PC-3 (cell line): Measurements from ENCODE around the gene AKAP6. TPM values are rescaled to one million over a fixed set of nuclear protein-coding genes. Genes with fewer than 3 reads are reported as not detected.
A peak's percentile ranks its signal among the peaks of the same experiment; 100 is the strongest.

ENCODE experiments used
- ATAC-seq: fragments of 200-7000 bp; cut with Tn5 transposase; 2 replicates; pipeline ENCODE4 v1.9.1; 2020; ENCODE audit warnings: mild to moderate bottlenecking, moderate library complexity
- BruUV-seq: library from RNA; stranded (reverse); fragments of 400-500 nt; replicated peaks from 2 replicates; lab custom pipeline; 2021; lab: Mats Ljungman, UMichigan
- CTCF ChIA-PET: fragments of 300-600 bp; sonication (Branson Sonifier 250); formaldehyde crosslinking; loops from one replicate; lab custom pipeline; 2022; ENCODE audit warnings: antibody characterized with exemption; lab: Charles Lee
- POLR2A ChIA-PET: fragments of 300-600 bp; sonication (Branson Sonifier 250); formaldehyde crosslinking; loops from one replicate; lab custom pipeline; 2022; ENCODE audit warnings: antibody characterized with exemption; ENCODE audit not compliant: unreplicated experiment; lab: Charles Lee
- DNase-seq: peaks from one replicate; pipeline ENCODE4 v3.0.0-alpha.2; 2015
- H2AFZ ChIP-seq: fragments of 300-600 bp; sonication (generic); 2 replicates; pipeline ENCODE4 v1.6.0; 2016; ENCODE audit warnings: antibody characterized with exemption, low read length
- H3F3A ChIP-seq: fragments of 300-600 bp; sonication (generic); one replicate; pipeline ENCODE4 v1.6.0; 2017; ENCODE audit warnings: antibody characterized with exemption, low read length, control low read depth, mild to moderate bottlenecking; ENCODE audit not compliant: unreplicated experiment
- H3K27ac ChIP-seq: fragments of 300-600 bp; sonication (generic); 2 replicates; pipeline ENCODE4 v1.5.1; 2016; ENCODE audit warnings: mild to moderate bottlenecking, low read length
- H3K27me3 ChIP-seq: fragments of 300-600 bp; sonication (generic); 2 replicates; pipeline ENCODE4 v1.6.1; 2016; ENCODE audit warnings: low read length, mixed read lengths
- H3K36me3 ChIP-seq: fragments of 300-600 bp; sonication (generic); 2 replicates; pipeline ENCODE4 v1.6.1; 2016; ENCODE audit warnings: low read depth, mixed run types, low read length, mixed read lengths
- H3K4me1 ChIP-seq: fragments of 300-600 bp; sonication (generic); 2 replicates; pipeline ENCODE4 v1.5.1; 2016; ENCODE audit warnings: low read length; ENCODE audit not compliant: insufficient read depth
- H3K4me2 ChIP-seq: fragments of 300-600 bp; sonication (generic); 2 replicates; pipeline ENCODE4 v1.6.0; 2016; ENCODE audit warnings: low read length
- H3K4me3 ChIP-seq: fragments of 300-600 bp; sonication (generic); 2 replicates; pipeline ENCODE4 v1.5.1; 2016; ENCODE audit warnings: mild to moderate bottlenecking, low read length, mixed read lengths
- H3K79me2 ChIP-seq: fragments of 300-600 bp; sonication (generic); 2 replicates; pipeline ENCODE4 v1.6.1; 2017; ENCODE audit warnings: low read length, mixed read lengths
- H3K9ac ChIP-seq: fragments of 300-600 bp; sonication (generic); 2 replicates; pipeline ENCODE4 v1.6.0; 2016; ENCODE audit warnings: mild to moderate bottlenecking, low read length
- H3K9me2 ChIP-seq: fragments of 300-600 bp; sonication (generic); replicated peaks from 2 replicates; pipeline ENCODE4 v1.6.1; 2016; ENCODE audit warnings: mixed run types, low read length, mixed read lengths
- H3K9me3 ChIP-seq: fragments of 300-600 bp; sonication (generic); 2 replicates; pipeline ENCODE4 v1.6.1; 2016; ENCODE audit warnings: low read length, mixed read lengths
- H4K20me1 ChIP-seq: fragments of 300-600 bp; sonication (generic); 2 replicates; pipeline ENCODE4 v1.6.1; 2016; ENCODE audit warnings: low read length, mixed read lengths
- EZH2 ChIP-seq: fragments of 300-600 bp; sonication (generic); IDR thresholded peaks from one replicate; pipeline ENCODE4 v1.6.1; 2017; ENCODE audit warnings: antibody characterized with exemption, mild to moderate bottlenecking, low read length; ENCODE audit not compliant: unreplicated experiment
- EZH2phosphoT487 ChIP-seq: fragments of 300-600 bp; sonication (generic); IDR thresholded peaks from 2 replicates; pipeline ENCODE4 v1.6.1; 2018; ENCODE audit warnings: mild to moderate bottlenecking, antibody characterized with exemption, low read length, borderline replicate concordance
- intact Hi-C: fragments of 100-400 bp; cut with micrococcal nuclease; formaldehyde crosslinking; loops from 2 replicates; pipeline ENCODE4 v1.9.0; 2023
- total RNA-seq: library from RNA; depleted of rRNA; stranded (reverse); fragments of >200 nt; gene quantifications from 2 replicates; pipeline ENCODE4 v1.2.3, GENCODE V29; 2014
- TF ChIP-seq, protein P1 (sequence below): fragments of 300-600 bp; sonication (generic); conservative IDR thresholded peaks from 2 replicates; pipeline ENCODE4 v1.5.1; 2017; ENCODE audit warnings: antibody characterized with exemption, low read depth, mild to moderate bottlenecking, low read length

AKAP6 gene
- total RNA-seq, 1 experiment from 2014 or later = 1.5 TPM

DNA sequence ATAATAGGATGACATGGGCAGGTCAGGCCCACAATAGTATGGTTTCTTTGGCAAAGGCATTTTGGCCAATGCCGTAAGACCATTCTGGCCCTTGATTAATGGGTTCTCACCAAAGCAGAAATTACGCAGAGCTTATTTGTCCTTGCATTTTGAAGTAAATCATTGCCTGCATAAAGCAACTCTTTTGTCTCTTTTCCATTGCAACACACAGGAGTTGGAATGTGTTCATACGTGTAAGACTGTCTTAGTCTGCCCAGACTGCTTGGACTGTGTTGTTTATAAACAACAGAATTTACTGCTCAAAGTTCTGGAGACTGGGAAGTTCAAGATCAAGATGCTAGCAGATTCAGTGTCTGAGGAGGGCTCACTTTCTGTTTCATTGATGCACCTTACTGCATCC is 506.8 kb downstream of the AKAP6 start:
- no TSS peak for BruUV-seq
- H3K27ac ChIP-seq = no peak overlapping the region
- no peak for ATAC-seq

DNA sequence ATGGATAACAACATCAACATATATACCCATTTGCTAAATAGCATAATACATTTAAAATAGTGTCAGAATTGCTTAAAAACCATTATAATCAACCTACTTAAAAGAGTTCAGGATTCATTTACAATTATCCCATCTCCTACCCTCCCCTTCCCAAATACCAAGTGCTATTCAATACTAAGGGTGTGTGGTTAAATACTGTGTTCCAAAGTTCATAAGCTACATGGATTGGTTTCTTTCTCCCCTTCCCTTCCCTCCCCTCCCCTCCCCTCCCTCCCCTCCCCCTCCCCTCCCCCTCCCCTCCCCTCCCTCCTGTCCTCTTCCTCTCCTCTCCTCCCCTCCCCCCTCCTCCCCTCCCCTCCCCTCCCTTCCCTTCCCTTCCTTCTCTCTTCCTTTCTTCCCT is 512.6 kb downstream of the AKAP6 start:
- H3K9ac ChIP-seq = no peak overlapping the region
- no peaks in the 10 kb centered on the region for H3K79me2 ChIP-seq
- H3K9me3 ChIP-seq = no peaks in the 10 kb centered on the region
- no peak for DNase-seq
- no peaks in the 10 kb centered on the region for H3K27me3 ChIP-seq
- H3K4me3 ChIP-seq = no peak overlapping the region
- ChIA-PET CTCF (no interaction called here), POLR2A (no interaction called here)
- no peak overlapping the region for H3K4me2 ChIP-seq
- no peak for ATAC-seq
- no peaks in the 10 kb centered on the region for H3K36me3 ChIP-seq
- TF ChIP-seq EZH2 (no peak), EZH2phosphoT487 (no peak)
- TF ChIP-seq, protein P1, sequence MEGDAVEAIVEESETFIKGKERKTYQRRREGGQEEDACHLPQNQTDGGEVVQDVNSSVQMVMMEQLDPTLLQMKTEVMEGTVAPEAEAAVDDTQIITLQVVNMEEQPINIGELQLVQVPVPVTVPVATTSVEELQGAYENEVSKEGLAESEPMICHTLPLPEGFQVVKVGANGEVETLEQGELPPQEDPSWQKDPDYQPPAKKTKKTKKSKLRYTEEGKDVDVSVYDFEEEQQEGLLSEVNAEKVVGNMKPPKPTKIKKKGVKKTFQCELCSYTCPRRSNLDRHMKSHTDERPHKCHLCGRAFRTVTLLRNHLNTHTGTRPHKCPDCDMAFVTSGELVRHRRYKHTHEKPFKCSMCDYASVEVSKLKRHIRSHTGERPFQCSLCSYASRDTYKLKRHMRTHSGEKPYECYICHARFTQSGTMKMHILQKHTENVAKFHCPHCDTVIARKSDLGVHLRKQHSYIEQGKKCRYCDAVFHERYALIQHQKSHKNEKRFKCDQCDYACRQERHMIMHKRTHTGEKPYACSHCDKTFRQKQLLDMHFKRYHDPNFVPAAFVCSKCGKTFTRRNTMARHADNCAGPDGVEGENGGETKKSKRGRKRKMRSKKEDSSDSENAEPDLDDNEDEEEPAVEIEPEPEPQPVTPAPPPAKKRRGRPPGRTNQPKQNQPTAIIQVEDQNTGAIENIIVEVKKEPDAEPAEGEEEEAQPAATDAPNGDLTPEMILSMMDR = no peak
- peaks cover 11% of the 10 kb centered on the region for H3K4me1 ChIP-seq
- H3K27ac ChIP-seq = no peak overlapping the region
- intact Hi-C loops = no loop called here
- H3K9me2 ChIP-seq = 0 out of 2 replicates have a peak, but pooled peaks cover 5% of the 10 kb centered on the region
- H4K20me1 ChIP-seq = no peaks in the 10 kb centered on the region
- H2AFZ ChIP-seq = no peak overlapping the region
- no TSS peak for BruUV-seq
- H3F3A ChIP-seq = peaks cover 3% of the 10 kb centered on the region

More for the DNA sequence above, 506.8 kb downstream of the AKAP6 start:
- TF ChIP-seq, protein P1 = no peak
- TF ChIP-seq EZH2 (no peak), EZH2phosphoT487 (no peak)
- no peak overlapping the region for H3K4me3 ChIP-seq
- H3K9me3 ChIP-seq = no peaks in the 10 kb centered on the region
- POLR2A ChIA-PET = no interaction called here
- DNase-seq = no peak
- H3F3A ChIP-seq = no peaks in the 10 kb centered on the region
- H2AFZ ChIP-seq = no peak overlapping the region
- H3K4me2 ChIP-seq = no peak overlapping the region
- H4K20me1 ChIP-seq = no peaks in the 10 kb centered on the region
- no peaks in the 10 kb centered on the region for H3K27me3 ChIP-seq
- no peaks in the 10 kb centered on the region for H3K9me2 ChIP-seq
- intact Hi-C loops = no loop called here
- no peaks in the 10 kb centered on the region for H3K79me2 ChIP-seq
- H3K9ac ChIP-seq = no peak overlapping the region
- CTCF ChIA-PET = no interaction called here
- no peaks in the 10 kb centered on the region for H3K36me3 ChIP-seq
- H3K4me1 ChIP-seq = no peaks in the 10 kb centered on the region

DNA sequence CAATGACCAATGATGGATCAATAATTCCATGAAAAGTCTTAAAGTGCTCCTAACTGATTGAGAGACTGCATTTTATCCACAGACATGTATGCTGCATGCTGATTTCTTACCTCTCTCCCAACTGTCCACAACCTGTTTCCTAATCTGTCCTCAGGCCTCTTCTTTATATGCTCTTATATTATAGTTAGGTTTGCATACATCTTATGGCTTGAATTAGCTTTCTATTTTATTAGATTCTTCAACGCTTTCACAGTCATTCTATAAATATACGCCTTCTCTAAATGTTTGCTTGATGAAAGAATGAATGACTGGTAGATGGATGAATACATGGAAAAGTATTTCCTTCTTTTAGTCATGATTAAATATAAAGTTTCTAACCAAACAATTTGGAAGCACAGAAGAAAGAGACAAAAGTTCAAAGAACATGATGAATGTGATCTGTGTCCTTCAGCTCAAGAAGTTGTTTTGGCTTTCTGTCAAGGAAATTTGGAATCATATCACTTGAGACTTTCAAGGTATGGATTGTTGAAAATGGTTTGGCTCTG is 517.8 kb downstream of the AKAP6 start:
- TF ChIP-seq EZH2 (no peak), EZH2phosphoT487 (no peak)
- TF ChIP-seq, protein P1 = no peak
- Histone ChIP-seq H3K9me2 (0 out of 2 replicates have a peak, but pooled peaks cover 5% of the 10 kb centered on the region), H3K9me3 (no peaks in the 10 kb centered on the region), H3K4me3 (no peak overlapping the region), H3K4me2 (peak overlapping the region; percentile 49), H3K4me1 (peaks cover 22% of the 10 kb centered on the region), H3K27me3 (no peaks in the 10 kb centered on the region), H2AFZ (no peak overlapping the region), H3K9ac (no peak overlapping the region), H4K20me1 (no peaks in the 10 kb centered on the region), H3K36me3 (no peaks in the 10 kb centered on the region), H3K79me2 (no peaks in the 10 kb centered on the region), H3F3A (peaks cover 3% of the 10 kb centered on the region), H3K27ac (peak overlapping the region; percentile 69)
- POLR2A ChIA-PET = interaction anchor here (0.6 kb wide), 1 partner anchor 176 kb away, joined by 3 read pairs; no protein-coding TSS in a partner anchor
- DNase-seq (peak; percentile 85), ATAC-seq (peak; percentile 92)
- CTCF ChIA-PET = no interaction called here
- intact Hi-C loops = loop anchor here (5.0 kb wide), 1 partner anchor 35 kb away; no protein-coding TSS in a partner anchor
- BruUV-seq = no TSS peak
